ENCODE measurements around the gene DUS1L.

Gene DUS1L

GRCh38 chr17:82022310-82022980, 43.2 kb downstream of the DUS1L start, which contains the start of gene CENPX:
CENPX (minus strand) TSS chr17:82022878; CDS start chr17:82022861, 17 bp downstream.
- no peak for DNase-seq

GRCh38 chr17:82021900-82022309, 43.7 kb downstream of the DUS1L start:
- DNase-seq = no peak

GRCh38 chr17:82021107-82021899, 44.3 kb downstream of the DUS1L start:
- DNase-seq = peak; percentile 59

GRCh38 chr17:82020572-82021106, 45.0 kb downstream of the DUS1L start:
- no peak for DNase-seq

- DNase-seq = no peak
Observed at GRCh38 chr17:82019690-82020571, 45.7 kb downstream of the DUS1L start.

- DNase-seq = no peak
Observed at GRCh38 chr17:82018989-82019689, 46.5 kb downstream of the DUS1L start.

- no peak for DNase-seq
Observed at GRCh38 chr17:82018152-82018988, 47.2 kb downstream of the DUS1L start.

- no peak for DNase-seq
Observed at GRCh38 chr17:82017612-82018151, 47.9 kb downstream of the DUS1L start.

- no peak for DNase-seq
Observed at GRCh38 chr17:82016875-82017459, 48.6 kb downstream of the DUS1L start.

- no peak for DNase-seq
Observed at GRCh38 chr17:82016061-82016874, 49.3 kb downstream of the DUS1L start.

- DNase-seq = no peak
Observed at GRCh38 chr17:82015311-82015971, 50.2 kb downstream of the DUS1L start.

GRCh38 chr17:82014971-82015310, 50.7 kb downstream of the DUS1L start:
- no peak for DNase-seq

- no peak for DNase-seq
Observed at GRCh38 chr17:82014432-82014831, 51.2 kb downstream of the DUS1L start.

- DNase-seq = no peak
Observed at GRCh38 chr17:82013772-82014321, 51.8 kb downstream of the DUS1L start.

- no peak for DNase-seq
Observed at GRCh38 chr17:82013341-82013740, 52.3 kb downstream of the DUS1L start.

GRCh38 chr17:82012640-82013295, 52.8 kb downstream of the DUS1L start:
- DNase-seq = no peak

- DNase-seq = no peak
Observed at GRCh38 chr17:82012261-82012639, 53.4 kb downstream of the DUS1L start.

GRCh38 chr17:82011617-82012187, 53.9 kb downstream of the DUS1L start:
- no peak for DNase-seq
